Measurements from ENCODE around the gene MRPL44. TPM values are rescaled to one million over a fixed set of nuclear protein-coding genes. Genes with fewer than 3 reads are reported as not detected.
A peak's percentile ranks its signal among the peaks of the same experiment; 100 is the strongest.

Gene MRPL44
- total and polyA plus RNA-seq, 2 of the 13 experiments (the other 11 are each of a cell fraction or from before 2014, with no cell fraction given) = 38.4 to 78.0 TPM

GRCh38 chr2:223957092-223957851, at the start of gene MRPL44 (continued):
- TF ChIP-seq MYNN (CRISPR knock-in tag; IDR thresholded peaks at IDR 0.05; ENCODE audit: low read depth) = peak; percentile 94
- TF ChIP-seq SMAD9 (CRISPR knock-in tag; IDR thresholded peaks at IDR 0.05) = peak; percentile 92
- TF ChIP-seq ONECUT2 (CRISPR knock-in tag; IDR thresholded peaks at IDR 0.05) = peak; percentile 59; the same call in 1 of the 2 replicates
- peak; percentile 87; the same call in 1 of the 2 replicates for TF ChIP-seq TEAD2 (CRISPR knock-in tag; IDR thresholded peaks at IDR 0.05)
- TF ChIP-seq CEBPZ (IDR thresholded peaks at IDR 0.05; ENCODE audit: low read length) = no peak
- TF ChIP-seq ELF3 (CRISPR knock-in tag; IDR thresholded peaks at IDR 0.05) = peak; percentile 99
- no peak for TF ChIP-seq ZNF549 (CRISPR knock-in tag; IDR thresholded peaks at IDR 0.05)
- TF ChIP-seq RFX1 (IDR thresholded peaks at IDR 0.05) = no peak
- TF ChIP-seq ZNF749 (CRISPR knock-in tag; IDR thresholded peaks at IDR 0.05; ENCODE audit: borderline replicate concordance) = peak; percentile 78; the same call in 1 of the 2 replicates
- peak; percentile 97 for TF ChIP-seq ZFP90 (CRISPR knock-in tag; IDR thresholded peaks at IDR 0.05; ENCODE audit: borderline replicate concordance)
- peak; percentile 76 for TF ChIP-seq RARA (CRISPR knock-in tag; IDR thresholded peaks at IDR 0.05)
- TF ChIP-seq WIZ (CRISPR knock-in tag; IDR thresholded peaks at IDR 0.05) = peak; percentile 83; the same call in 1 of the 2 replicates
- TF ChIP-seq GATA4 (IDR thresholded peaks at IDR 0.05; ENCODE audit: borderline replicate concordance, low read depth) = peak; percentile 85; the same call in 1 of the 2 replicates
- TF ChIP-seq SALL1 (CRISPR knock-in tag; IDR thresholded peaks at IDR 0.05) = peak; percentile 98
- TF ChIP-seq REL (CRISPR knock-in tag; conservative IDR thresholded peaks at IDR 0.05) = no peak

All from HepG2 (cell line).